Ramos (cell line): ENCODE data around the gene COL5A1.
"Not testable (repeated sequence)": the region's sequence is repeated elsewhere in the genome, so short reads cannot be mapped to it uniquely, and the experiment has no call there.

ENCODE experiments used
- in situ Hi-C: fragments of 300-500 bp; cut with MboI; formaldehyde crosslinking; loops from one replicate; pipeline ENCODE4 v1.14.3; 2022; ENCODE audit warnings: low sequenced_read_pairs; ENCODE audit not compliant: unreplicated experiment

The COL5A1 gene

GRCh38 chr9:134839455-134840125, 198.0 kb downstream of the COL5A1 start:
- in situ Hi-C loops: no loop called here

GRCh38 chr9:134840511-134840910, 198.9 kb downstream of the COL5A1 start:
- in situ Hi-C loops: no loop called here

GRCh38 chr9:134841180-134841904, 199.7 kb downstream of the COL5A1 start:
- in situ Hi-C loops: no loop called here

- in situ Hi-C loops: no loop called here
Observed at GRCh38 chr9:134842321-134842720, 200.7 kb downstream of the COL5A1 start.

- in situ Hi-C loops: no loop called here
Observed at GRCh38 chr9:134843740-134844139, 202.1 kb downstream of the COL5A1 start.

GRCh38 chr9:134844821-134845220, 203.2 kb downstream of the COL5A1 start:
- in situ Hi-C loops: no loop called here

- in situ Hi-C loops: no loop called here
Observed at GRCh38 chr9:134846187-134846586, 204.6 kb downstream of the COL5A1 start.

GRCh38 chr9:134846699-134847098, 205.1 kb downstream of the COL5A1 start:
- in situ Hi-C loops: no loop called here

GRCh38 chr9:134847138-134847537, 205.5 kb downstream of the COL5A1 start:
- in situ Hi-C loops: no loop called here

- in situ Hi-C loops: no loop called here
Observed at GRCh38 chr9:134847752-134848432, 206.3 kb downstream of the COL5A1 start.

GRCh38 chr9:134848504-134848903, 206.9 kb downstream of the COL5A1 start:
- in situ Hi-C loops: no loop called here

GRCh38 chr9:134850611-134851010, 209.0 kb downstream of the COL5A1 start:
- in situ Hi-C loops: no loop called here

GRCh38 chr9:134851020-134851419, 209.4 kb downstream of the COL5A1 start:
- in situ Hi-C loops: no loop called here

GRCh38 chr9:134852906-134853654, 211.5 kb downstream of the COL5A1 start:
- in situ Hi-C loops: no loop called here

GRCh38 chr9:134853893-134854292, 212.3 kb downstream of the COL5A1 start:
- in situ Hi-C loops: no loop called here

GRCh38 chr9:134854541-134854981, 213.0 kb downstream of the COL5A1 start:
- in situ Hi-C loops: no loop called here

- in situ Hi-C loops: no loop called here
Observed at GRCh38 chr9:134855231-134855899, 213.8 kb downstream of the COL5A1 start.

- in situ Hi-C loops: no loop called here
Observed at GRCh38 chr9:134855900-134856377, 214.3 kb downstream of the COL5A1 start.

GRCh38 chr9:134857451-134857850, 215.8 kb downstream of the COL5A1 start:
- in situ Hi-C loops: not testable (repeated sequence)
